Glomerular visceral epithelial cell (primary cell): ENCODE measurements around the gene EIF4H.
"Not testable (repeated sequence)": the region's sequence is repeated elsewhere in the genome, so short reads cannot be mapped to it uniquely, and the experiment has no call there.

Experiments used
- DNase-seq: peaks from one replicate; pipeline ENCODE4 v3.0.0-alpha.2; 2016; ENCODE audit errors: extremely low spot score

The EIF4H gene

GRCh38 chr7:74173866-74174605 is at the start of gene EIF4H:
Gene EIF4H (plus strand): TSS chr7:74174356. CDS start chr7:74174384, 28 bp downstream.
- peak; percentile 96 for DNase-seq

- DNase-seq = no peak
Measured at GRCh38 chr7:74126220-74126880, 47.8 kb upstream of the EIF4H start.

- no peak for DNase-seq
Measured at GRCh38 chr7:74129887-74130286, 44.3 kb upstream of the EIF4H start.

GRCh38 chr7:74130518-74130917 is 43.6 kb upstream of the EIF4H start:
- DNase-seq = no peak

- DNase-seq = no peak
Measured at GRCh38 chr7:74134117-74134620, 40.0 kb upstream of the EIF4H start.

GRCh38 chr7:74138334-74138867 is 35.8 kb upstream of the EIF4H start:
- DNase-seq = no peak

- no peak for DNase-seq
Measured at GRCh38 chr7:74138945-74139843, 35.0 kb upstream of the EIF4H start.

GRCh38 chr7:74141705-74142104 is 32.5 kb upstream of the EIF4H start:
- DNase-seq = no peak

- DNase-seq = no peak
Measured at GRCh38 chr7:74143383-74143782, 30.8 kb upstream of the EIF4H start.

GRCh38 chr7:74148491-74148890 is 25.7 kb upstream of the EIF4H start:
- no peak for DNase-seq

- no peak for DNase-seq
Measured at GRCh38 chr7:74149071-74149470, 25.1 kb upstream of the EIF4H start.

- no peak for DNase-seq
Measured at GRCh38 chr7:74149603-74150002, 24.6 kb upstream of the EIF4H start.

- DNase-seq = no peak
Measured at GRCh38 chr7:74153736-74154135, 20.4 kb upstream of the EIF4H start.

GRCh38 chr7:74155810-74156395 is 18.3 kb upstream of the EIF4H start:
- DNase-seq = no peak

- DNase-seq = no peak
Measured at GRCh38 chr7:74157605-74158004, 16.6 kb upstream of the EIF4H start.

- no peak for DNase-seq
Measured at GRCh38 chr7:74164985-74165456, 9.1 kb upstream of the EIF4H start.

GRCh38 chr7:74165867-74166593 is 8.1 kb upstream of the EIF4H start:
- DNase-seq = no peak

- DNase-seq = not testable (repeated sequence)
Measured at GRCh38 chr7:74167324-74167723, 6.8 kb upstream of the EIF4H start.

GRCh38 chr7:74173074-74173473 is 1.1 kb upstream of the EIF4H start:
- peak; percentile 41 for DNase-seq

- no peak for DNase-seq
Measured at GRCh38 chr7:74173491-74173865, 678 bp upstream of the EIF4H start.

- peak; percentile 27 for DNase-seq
Measured at GRCh38 chr7:74174606-74175082, 488 bp downstream of the EIF4H start.
